ENCODE measurements around the gene ITGA2B. TPM values are rescaled to one million over a fixed set of nuclear protein-coding genes. Genes with fewer than 3 reads are reported as not detected.
A peak's percentile ranks its signal among the peaks of the same experiment; 100 is the strongest.

Gene ITGA2B
- total and polyA plus RNA-seq, 2 of the 13 experiments (the other 11 are each of a cell fraction or from before 2014, with no cell fraction given) = 0.38 to 1.1 TPM

DNA sequence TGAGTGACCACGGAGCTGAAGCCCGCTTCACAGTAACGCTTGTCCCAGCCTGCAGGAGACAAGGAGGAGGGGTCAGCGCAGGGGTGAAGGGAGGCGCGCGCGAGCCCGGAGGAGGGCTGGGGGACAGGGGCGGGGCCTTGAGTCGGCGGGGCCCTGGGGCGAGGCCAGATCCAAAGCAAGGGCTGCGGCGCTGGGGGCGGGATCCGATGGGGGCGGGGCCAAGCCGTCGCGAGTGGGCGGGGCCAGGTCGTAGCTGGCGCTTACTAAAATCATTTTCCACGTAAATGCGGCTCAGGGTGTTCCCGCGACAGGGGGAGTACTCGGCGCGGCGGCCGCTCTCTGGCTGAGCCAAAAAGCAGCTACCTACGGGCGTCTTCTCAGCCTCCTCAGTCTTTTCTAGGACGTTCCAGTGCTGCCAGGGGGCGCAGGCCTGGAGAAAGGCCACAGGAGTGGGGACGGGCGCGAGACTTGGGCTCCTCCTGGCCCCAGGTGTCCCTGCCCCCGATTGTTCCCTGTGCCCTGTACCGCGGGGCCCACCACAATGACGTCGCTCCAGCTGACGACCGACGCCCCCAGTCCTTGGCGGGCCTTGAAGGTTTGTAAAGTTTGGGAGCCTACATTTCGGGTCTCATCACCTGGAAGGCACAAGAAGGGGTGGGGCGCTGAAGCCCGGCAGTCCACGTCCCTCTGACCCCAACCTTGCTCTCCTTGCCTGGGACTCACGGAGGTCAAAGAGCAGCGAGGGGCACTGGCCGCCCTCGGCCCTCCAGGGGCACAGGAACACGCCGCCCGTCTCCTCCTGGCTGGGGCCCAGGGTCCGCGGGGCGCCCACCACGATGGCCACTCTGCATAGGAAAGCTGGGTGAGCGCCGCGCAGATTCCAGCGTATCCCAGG, 3.9 kb downstream of the ITGA2B start (continued):
- TF ChIP-seq, protein P1, sequence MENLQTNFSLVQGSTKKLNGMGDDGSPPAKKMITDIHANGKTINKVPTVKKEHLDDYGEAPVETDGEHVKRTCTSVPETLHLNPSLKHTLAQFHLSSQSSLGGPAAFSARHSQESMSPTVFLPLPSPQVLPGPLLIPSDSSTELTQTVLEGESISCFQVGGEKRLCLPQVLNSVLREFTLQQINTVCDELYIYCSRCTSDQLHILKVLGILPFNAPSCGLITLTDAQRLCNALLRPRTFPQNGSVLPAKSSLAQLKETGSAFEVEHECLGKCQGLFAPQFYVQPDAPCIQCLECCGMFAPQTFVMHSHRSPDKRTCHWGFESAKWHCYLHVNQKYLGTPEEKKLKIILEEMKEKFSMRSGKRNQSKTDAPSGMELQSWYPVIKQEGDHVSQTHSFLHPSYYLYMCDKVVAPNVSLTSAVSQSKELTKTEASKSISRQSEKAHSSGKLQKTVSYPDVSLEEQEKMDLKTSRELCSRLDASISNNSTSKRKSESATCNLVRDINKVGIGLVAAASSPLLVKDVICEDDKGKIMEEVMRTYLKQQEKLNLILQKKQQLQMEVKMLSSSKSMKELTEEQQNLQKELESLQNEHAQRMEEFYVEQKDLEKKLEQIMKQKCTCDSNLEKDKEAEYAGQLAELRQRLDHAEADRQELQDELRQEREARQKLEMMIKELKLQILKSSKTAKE (CRISPR knock-in tag; IDR thresholded peaks at IDR 0.05; ENCODE audit: borderline replicate concordance) = peak; percentile 47; the same call in 1 of the 2 replicates
- TF ChIP-seq ZFYVE20 (CRISPR knock-in tag; IDR thresholded peaks at IDR 0.05; ENCODE audit: borderline replicate concordance, low read depth) (0 out of 2 replicates have a peak, but pooled peaks have one; percentile 20), PTBP1 (IDR thresholded peaks at IDR 0.05; ENCODE audit: low read depth, low read length, poor library complexity, severe bottlenecking) (peak; percentile 75), ZNF121 (CRISPR knock-in tag; IDR thresholded peaks at IDR 0.05) (0 out of 2 replicates have a peak, but pooled peaks have one; percentile 6), ZNF589 (CRISPR knock-in tag; conservative IDR thresholded peaks at IDR 0.05) (0 out of 2 replicates have a peak, but pooled peaks have one; percentile 59), ZFX (CRISPR knock-in tag; IDR thresholded peaks at IDR 0.05; ENCODE audit: low read depth) (peak; percentile 48), ZNF558 (CRISPR knock-in tag; IDR thresholded peaks at IDR 0.05; ENCODE audit: borderline replicate concordance) (no peak), ISL2 (CRISPR knock-in tag; IDR thresholded peaks at IDR 0.05) (0 out of 2 replicates have a peak, but pooled peaks have one; percentile 45), ZNF788 (CRISPR knock-in tag; IDR thresholded peaks at IDR 0.05; ENCODE audit: borderline replicate concordance) (peak; percentile 58; the same call in 1 of the 2 replicates), STAT5B (CRISPR knock-in tag; IDR thresholded peaks at IDR 0.05) (no peak), NFE2L1 (CRISPR knock-in tag; IDR thresholded peaks at IDR 0.05; ENCODE audit: borderline replicate concordance) (0 out of 2 replicates have a peak, but pooled peaks have one; percentile 16), ZNF547 (CRISPR knock-in tag; IDR thresholded peaks at IDR 0.05) (peak; percentile 52; the same call in 1 of the 2 replicates), CHCHD3 (CRISPR knock-in tag; IDR thresholded peaks at IDR 0.05) (peak; percentile 52; the same call in 1 of the 2 replicates), TEAD3 (CRISPR knock-in tag; optimal IDR thresholded peaks at IDR 0.05; ENCODE audit: borderline replicate concordance) (peak; percentile 19), GATAD2A (CRISPR knock-in tag; IDR thresholded peaks at IDR 0.05) (peak; percentile 20; the same call in 1 of the 2 replicates), HIVEP1 (CRISPR knock-in tag; IDR thresholded peaks at IDR 0.05) (peak; percentile 48; the same call in 1 of the 2 replicates), CBX2 (IDR thresholded peaks at IDR 0.05; ENCODE audit: low read depth, low read length) (no peak), CBX2 (CRISPR knock-in tag; IDR thresholded peaks at IDR 0.05; ENCODE audit: low read depth) (no peak)
- TF ChIP-seq, protein P2, sequence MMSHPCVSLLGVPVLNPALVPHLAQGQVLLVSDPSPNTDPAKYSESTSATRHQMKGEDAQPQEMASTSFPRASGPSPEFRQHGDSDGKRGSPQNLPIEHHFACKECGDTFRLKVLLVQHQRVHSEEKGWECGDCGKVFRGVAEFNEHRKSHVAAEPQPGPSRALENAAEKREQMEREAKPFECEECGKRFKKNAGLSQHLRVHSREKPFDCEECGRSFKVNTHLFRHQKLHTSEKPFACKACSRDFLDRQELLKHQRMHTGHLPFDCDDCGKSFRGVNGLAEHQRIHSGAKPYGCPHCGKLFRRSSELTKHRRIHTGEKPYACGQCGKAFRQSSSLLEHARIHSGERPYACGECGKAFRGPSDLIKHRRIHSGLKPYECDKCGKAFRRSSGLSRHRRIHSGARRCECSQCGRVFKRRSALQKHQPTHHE (CRISPR knock-in tag; IDR thresholded peaks at IDR 0.05; ENCODE audit: borderline replicate concordance) = 0 out of 2 replicates have a peak, but pooled peaks have one; percentile 57
- TF ChIP-seq, protein P3, sequence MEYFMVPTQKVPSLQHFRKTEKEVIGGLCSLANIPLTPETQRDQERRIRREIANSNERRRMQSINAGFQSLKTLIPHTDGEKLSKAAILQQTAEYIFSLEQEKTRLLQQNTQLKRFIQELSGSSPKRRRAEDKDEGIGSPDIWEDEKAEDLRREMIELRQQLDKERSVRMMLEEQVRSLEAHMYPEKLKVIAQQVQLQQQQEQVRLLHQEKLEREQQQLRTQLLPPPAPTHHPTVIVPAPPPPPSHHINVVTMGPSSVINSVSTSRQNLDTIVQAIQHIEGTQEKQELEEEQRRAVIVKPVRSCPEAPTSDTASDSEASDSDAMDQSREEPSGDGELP (IDR thresholded peaks at IDR 0.05; ENCODE audit: borderline replicate concordance, low read depth) = peak; percentile 67; the same call in 1 of the 2 replicates
- TF ChIP-seq, protein P4, sequence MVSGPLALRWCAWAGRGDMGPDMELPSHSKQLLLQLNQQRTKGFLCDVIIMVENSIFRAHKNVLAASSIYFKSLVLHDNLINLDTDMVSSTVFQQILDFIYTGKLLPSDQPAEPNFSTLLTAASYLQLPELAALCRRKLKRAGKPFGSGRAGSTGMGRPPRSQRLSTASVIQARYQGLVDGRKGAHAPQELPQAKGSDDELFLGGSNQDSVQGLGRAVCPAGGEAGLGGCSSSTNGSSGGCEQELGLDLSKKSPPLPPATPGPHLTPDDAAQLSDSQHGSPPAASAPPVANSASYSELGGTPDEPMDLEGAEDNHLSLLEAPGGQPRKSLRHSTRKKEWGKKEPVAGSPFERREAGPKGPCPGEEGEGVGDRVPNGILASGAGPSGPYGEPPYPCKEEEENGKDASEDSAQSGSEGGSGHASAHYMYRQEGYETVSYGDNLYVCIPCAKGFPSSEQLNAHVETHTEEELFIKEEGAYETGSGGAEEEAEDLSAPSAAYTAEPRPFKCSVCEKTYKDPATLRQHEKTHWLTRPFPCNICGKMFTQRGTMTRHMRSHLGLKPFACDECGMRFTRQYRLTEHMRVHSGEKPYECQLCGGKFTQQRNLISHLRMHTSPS (CRISPR knock-in tag; IDR thresholded peaks at IDR 0.05; ENCODE audit: low read depth) = peak; percentile 43; the same call in 1 of the 2 replicates
